ENCODE results near the gene PARP9.
"Not testable (repeated sequence)": the region's sequence is repeated elsewhere in the genome, so short reads cannot be mapped to it uniquely, and the experiment has no call there.

PARP9 gene

DNA sequence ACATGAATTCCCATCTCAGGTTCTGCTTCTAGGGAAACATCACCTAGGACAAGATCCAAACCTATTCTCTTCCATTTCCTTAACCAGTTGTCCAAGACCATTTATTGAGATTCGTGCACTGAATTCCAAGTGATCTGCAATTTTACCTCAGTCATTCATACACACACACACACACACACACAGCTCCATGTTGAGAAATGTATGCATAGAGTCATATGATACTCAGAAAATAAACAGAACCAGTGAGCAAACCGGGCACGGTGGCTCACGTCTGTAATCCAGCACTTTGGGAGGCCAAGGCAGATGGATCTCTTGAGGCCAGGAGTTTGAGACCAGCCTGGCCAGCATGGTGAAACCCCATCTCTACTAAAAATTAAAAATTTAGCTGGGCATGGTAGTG lies 43.2 kb downstream of the PARP9 start:
- DNase-seq (ENCODE audit: low read depth): no peak

DNA sequence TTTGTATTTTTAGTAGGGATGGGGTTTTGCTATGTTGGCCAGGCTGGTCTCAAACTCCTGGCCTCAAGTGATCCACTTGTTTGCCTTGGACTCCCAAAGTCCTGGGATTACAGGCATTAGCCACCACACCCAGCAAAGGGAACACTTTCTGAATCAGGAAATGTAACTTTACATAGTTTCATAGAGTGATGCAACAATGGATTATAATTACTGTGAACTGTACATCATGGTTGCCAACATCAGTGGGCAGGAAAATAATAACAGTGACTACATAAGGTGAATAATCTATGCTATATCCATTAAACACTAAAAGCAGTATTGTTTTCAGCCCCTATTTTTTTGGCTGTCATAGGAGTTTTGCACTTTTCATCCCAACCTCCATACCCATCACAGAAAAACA lies 44.4 kb downstream of the PARP9 start:
- no peak for DNase-seq (ENCODE audit: low read depth)

DNA sequence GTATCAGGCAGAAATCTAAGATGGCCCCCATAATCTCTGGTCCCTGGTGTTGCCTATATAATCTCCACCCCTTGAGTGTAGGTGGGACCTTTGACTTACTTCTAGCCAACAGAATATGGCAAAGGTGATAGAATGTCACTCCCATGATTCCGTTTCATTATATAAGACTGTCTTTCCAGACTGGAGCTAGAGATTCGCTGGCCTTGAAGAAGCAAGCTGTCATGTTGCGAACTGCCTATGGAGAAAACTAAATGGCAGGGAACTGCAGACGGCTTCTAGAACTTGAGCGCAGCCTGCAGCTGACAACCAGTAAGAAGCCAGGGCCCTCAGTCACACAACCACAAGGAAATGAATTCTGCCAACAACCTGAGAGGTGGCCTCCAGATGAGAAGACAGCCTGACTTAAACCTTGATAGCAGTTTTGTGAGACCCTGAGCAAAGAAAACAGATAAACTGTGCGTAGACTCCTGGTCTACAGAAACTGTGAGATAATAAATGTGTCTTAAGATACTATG lies 47.2 kb downstream of the PARP9 start:
- no peak for DNase-seq (ENCODE audit: low read depth)

DNA sequence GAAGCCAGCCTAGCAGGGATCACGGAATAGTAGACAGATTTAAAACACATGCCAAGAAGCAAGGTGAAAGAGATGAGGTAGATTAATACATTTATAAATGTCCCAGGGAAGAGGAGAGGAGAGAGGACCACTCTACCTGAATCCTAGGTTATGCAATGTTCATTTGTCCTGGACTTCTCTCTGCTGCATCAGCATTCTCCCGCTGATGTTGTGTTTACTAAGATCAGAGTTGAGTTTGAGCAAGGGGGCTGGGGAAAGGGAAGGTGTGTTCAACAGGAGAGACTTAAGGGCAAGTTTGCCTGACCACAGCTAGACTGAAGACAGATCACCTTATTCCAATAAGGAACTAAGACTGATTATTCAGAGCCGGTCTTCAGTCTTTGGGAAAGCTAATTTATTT lies 48.2 kb downstream of the PARP9 start:
- DNase-seq (ENCODE audit: low read depth): no peak

DNA sequence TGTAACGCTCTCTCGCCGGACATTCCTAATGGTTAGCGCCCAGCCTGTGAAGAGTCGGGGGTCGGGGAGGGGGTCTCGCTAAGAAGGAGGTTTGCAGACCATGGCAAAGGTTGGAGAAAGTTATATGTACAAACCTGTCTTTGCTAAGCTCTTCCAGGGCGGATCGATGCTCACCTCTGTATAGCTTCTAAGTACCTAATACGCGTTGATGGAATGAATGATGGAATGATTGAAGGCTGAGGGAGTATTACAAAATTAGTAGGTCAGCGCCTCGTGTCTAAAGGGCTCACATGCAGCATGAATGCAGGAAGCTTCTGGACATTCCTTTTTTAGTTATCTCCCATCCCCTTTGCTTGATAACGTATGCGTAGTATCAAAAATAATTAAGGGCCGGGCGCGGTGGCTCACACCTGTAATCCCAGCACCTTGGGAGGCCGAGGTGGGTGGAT lies 49.1 kb downstream of the PARP9 start:
- no peak for DNase-seq (ENCODE audit: low read depth)

DNA sequence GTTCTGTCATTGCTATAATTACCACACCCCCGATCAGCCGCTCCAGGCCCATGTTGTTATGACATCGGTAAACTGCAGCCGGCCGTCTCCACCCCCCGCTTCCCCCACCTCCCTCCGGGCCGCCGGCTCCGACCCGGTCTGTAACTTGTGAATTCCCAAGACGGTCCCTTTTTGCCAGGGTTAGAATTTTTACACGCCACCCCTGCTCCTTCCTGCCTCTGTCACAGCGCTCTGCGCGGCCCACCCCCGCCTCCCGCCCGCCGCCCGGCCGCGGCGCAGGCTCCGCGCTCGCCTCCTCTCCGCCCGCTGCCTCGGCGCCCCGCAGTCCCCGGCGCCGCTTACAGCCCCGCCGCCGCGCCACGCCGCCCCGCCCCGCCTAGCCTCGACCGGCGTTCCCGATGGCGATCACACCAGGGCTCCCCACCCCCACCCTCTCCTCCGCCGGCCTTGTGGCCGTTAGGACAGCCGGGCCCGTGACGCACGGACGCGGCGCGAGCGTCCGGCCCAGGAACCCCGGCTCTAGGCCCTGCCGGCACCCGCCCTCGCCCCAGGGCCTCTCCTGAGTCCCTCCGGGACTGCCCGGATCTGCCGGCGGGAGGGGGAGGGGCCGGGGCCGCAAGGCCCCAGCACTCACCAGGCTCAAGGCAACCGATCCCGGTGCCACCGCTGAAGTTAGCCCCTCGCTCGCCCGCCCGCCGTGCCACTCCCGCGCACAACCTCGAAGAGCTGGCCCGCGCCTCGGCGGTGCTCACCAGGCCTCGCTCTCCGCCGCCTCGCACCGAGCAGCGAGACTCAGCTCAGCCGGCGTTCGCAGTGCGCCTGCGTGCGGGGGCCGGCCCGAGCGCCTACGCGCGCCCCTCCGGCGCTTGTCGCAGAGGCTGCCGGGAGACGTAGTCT lies 49.7 kb downstream of the PARP9 start, which contains the start of gene KPNA1:
Gene KPNA1, minus strand, starts transcription at position 817 of the 897 bp plus-strand sequence. CDS start 18,374 bp downstream, outside the sequence.
- DNase-seq (ENCODE audit: low read depth): peak; percentile 75

DNA sequence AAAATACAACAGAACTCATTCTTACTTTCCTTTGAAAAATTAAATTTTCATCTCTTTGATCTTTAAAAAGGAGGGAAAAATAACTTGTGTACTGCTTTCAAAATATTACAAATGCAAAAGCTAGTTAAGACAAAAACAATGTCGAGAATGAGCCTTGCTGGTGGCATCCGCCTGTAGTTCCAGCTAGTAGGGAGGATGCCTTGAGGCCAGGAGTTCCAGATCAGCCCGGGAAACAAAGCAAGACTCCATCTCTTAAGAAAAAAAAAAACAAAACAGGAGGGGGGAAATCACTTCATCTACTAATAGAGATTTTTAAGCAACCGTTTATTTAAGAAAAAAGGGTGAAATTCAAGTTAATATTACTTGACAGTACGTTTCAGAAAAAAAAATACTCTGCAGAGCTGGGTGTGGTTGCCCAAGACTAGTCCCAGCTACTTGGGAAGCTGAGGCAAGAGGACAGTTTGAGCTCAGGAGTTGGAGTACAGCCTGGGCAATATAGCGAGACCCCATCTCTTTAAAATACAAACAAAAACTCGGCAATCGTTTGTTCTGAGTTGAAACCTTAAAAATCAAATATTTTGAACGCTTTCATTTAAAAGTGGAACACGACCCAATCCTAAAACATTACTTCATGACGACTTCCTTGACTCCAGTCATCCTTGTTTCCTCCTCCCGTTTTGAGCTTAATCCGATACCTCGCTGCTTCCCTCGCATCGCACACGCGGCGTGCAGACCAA lies 50.5 kb downstream of the PARP9 start:
- no peak for DNase-seq (ENCODE audit: low read depth)

DNA sequence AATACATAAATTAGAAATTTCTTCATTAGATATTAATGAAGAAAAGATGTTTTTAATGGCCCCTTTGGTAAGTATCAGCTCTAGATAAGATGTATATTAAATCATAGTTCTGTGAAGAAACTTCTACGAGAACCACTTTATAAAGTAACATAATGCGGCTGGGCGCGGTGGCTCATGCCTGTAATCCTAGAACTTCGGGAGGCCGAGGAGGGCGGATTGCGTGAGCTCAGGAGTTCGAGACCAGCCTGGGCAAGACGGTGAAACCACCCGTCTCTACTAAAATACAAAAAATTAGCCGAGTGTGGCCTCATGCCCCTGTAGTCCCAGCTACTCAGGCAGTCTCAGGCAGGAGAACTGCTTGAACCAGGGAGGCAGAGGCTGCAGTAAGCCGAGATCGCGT lies 51.8 kb downstream of the PARP9 start:
- DNase-seq (ENCODE audit: low read depth): no peak

DNA sequence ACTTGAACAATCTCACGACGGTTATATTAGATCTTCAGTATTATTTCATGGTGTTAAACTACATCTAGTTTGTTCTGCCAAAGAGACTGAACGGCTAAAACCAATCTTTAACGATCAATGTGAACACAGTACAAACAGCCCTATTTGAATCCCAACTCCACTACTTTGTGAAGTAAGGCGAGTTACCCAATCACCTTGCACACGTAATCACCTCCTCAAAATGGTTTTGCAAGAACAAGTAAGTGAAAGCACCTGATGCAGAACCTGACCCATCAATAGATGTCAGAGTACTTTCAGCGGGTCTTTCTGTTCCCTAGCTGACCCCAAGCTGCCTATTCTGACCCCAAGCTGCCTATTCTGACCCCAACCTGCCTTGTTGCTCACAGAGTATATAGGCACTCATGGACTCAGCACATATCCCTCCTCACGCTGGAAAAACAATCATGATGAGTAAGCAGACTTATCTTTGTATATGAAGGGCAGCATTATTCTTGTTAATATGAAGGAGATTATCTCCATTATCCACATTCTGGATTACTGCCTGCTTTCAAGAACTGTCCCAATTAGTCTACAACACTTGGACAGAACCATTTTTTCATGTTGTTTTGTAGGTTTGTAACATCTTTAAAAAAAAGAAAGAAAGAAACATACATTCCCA lies 53.1 kb downstream of the PARP9 start:
- DNase-seq (ENCODE audit: low read depth): no peak

DNA sequence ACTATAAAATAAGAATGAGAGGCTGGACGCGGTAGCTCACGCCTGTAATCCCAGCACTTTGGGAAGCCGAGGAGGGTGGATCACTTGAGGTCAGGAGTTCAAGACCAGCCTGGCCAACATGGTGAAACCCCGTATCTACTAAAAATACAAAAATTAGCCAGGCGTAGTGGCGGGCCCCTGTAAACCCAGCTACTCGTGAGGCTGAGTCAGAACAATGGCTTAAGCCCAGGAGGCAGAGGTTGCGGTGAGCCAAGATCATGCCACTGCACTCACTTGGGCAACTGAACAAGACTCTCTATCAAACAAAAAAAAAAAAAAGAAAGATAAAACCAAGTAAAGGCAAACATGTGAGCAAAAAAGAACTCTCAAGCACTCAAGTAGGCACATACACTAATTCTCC lies 55.2 kb downstream of the PARP9 start:
- not testable (repeated sequence) for DNase-seq (ENCODE audit: low read depth)

DNA sequence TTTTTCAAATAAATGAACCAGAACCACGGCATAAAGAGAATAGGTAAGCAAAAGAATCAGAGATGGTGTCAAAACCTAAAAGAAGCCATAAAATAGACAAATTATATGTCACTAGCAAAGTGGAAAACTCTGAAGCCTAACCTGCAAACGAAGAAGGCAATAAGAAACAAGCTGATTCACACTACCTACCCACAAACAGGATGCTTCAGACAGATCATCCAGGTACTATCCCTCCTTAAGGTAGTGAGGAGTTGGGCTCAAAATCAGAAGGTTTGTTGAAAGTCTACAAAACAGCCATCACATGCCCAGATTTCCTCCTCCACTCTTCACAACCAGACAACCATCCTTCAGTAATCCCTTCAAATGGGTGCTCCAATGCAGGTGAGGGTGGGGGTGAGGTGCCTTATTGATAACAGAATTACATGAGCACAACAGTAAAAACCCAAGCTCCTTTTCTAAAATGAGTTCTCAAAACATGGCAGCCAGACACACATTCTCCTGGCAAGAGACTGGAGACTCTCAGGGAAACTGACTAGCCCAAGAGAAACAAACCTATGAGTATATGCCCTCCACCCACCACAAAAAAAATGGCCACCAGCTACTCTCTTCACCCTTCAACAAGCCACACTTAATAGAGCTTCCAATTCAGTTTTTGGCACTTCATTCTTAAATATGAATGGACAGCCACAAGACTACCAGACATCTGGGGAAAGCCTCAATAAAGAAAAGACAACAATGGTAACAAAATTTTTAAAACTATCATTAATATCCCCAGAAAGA lies 55.8 kb downstream of the PARP9 start:
- DNase-seq (ENCODE audit: low read depth): no peak

DNA sequence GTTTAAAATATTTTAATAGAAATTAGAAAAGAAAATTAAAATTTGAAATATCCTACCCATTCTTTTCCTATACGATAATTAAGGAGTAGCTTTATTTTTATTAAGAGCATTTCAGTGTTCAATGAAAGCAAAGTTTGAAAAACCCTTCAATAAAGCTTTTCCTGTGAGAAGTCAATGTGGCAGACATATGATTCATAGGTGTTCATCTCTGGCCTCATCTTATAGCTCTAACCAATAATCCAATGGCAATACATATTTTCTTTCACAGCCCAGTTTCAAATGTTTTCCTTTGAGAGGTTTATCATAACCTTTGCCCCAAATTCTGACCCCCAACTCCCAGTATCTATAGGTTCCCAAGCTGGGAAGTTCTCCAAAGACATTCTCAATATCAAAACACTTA lies 57.6 kb downstream of the PARP9 start:
- DNase-seq (ENCODE audit: low read depth): no peak

DNA sequence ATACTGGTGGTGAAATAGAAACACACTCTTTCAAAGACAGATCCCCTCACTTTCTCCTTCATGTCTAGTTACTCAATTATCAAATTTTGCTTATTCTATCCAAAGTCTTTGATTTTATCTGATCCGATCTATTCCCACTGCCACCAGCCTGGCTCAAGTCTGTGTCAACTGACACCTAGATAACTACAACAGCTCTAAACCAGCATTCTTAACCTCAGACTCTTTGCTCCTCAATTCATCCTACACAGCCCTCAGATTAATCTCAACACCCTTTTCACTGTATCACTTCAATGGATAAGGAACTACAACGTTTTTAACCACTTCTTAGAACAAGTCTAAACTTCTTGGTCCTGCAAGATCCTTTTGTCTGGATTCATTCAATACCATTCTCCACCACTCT lies 58.4 kb downstream of the PARP9 start:
- DNase-seq (ENCODE audit: low read depth): no peak

DNA sequence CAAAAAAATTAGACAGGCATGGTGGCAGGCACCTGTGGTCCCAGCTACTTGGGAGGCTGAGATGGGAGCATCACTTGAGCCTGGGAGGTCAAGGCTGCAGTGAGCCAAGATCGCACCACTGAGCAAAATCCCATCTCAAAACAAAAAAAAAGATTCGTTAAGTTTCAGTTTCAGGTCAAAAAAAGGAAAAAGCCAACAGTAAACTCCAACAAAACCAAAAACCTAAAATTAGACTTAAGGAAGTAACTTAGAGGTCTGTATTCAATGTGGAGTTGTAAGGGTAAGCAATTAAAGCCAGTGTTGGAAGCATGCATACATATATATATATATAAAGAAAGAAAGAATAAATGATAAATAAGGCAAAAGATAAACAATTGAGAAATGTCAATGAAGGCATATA lies 61.2 kb downstream of the PARP9 start:
- no peak for DNase-seq (ENCODE audit: low read depth)

DNA sequence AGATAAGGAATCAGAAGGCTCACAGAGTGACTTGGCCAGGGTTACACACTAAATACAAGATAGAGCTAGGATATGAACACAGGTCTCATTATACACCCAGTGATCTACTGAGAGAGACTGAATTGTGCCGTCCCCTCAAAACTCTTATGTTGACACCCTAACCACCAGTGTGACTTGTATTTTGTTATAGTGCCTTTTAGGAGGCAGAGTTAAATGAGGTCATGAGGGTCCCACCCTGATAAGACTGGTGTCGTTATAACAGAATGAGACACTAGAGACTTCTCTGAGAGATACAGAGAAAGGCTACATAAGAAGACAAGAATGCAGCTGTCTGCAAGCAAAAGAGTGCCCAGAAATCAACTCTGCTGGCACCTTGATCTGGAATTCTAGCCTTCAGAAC lies 62.0 kb downstream of the PARP9 start:
- no peak for DNase-seq (ENCODE audit: low read depth)

DNA sequence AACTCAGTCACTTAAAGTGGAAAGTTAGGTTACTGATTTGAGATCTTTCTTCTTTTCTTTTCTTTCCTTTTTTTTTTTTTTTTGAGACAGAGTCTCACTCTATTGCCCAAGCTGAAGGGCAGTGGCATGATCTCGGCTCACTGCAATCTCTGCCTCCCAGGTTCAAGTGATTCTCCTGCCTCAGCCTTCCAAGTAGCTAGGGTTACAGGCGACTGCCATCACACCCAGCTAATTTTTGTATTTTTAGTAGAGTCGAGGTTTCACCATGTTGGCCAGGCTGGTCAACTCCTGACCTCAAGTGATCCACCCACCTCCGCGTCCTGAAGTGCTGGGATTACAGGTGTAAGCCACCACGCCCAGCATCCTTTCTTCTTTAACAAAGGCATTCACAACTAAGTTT lies 63.1 kb downstream of the PARP9 start:
- not testable (repeated sequence) for DNase-seq (ENCODE audit: low read depth)

DNA sequence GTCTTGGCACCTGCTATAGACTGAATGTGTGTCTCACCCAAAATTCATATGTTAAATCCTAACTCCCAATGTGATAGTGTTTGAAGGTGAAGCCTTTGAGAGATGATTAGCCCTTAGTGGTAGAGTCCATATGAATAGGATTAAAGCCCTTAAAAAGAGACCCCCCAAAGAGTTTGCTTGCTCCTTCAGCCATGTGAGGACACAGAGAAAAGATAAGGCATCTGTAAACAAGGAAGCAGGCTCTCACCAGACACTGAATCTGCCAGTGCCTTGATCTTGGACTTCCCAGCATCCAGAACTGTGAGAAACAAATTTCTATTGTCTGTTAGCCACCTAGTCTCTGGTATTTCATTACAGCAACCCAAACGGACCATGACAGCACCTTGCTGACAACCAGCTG lies 65.9 kb downstream of the PARP9 start:
- DNase-seq (ENCODE audit: low read depth): no peak

DNA sequence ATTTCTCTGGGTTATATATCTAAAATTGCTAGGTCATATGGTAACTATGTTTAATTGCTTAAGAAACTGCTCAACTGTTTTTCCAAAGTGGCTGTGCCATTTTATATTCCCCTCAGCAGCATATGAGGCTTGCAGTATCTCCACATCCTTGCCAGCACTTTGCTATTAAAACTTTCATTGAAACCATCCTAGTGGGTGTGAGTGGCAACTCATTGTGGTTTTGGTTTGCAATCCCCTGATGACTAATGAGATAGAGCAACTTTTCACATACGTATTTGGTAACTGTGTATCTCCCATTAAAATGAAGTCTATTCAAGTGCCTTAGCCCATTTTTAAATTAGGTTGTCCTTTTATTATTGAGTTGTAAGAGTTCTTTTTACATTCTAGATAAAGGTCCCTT lies 66.7 kb downstream of the PARP9 start:
- DNase-seq (ENCODE audit: low read depth): peak; percentile 84

DNA sequence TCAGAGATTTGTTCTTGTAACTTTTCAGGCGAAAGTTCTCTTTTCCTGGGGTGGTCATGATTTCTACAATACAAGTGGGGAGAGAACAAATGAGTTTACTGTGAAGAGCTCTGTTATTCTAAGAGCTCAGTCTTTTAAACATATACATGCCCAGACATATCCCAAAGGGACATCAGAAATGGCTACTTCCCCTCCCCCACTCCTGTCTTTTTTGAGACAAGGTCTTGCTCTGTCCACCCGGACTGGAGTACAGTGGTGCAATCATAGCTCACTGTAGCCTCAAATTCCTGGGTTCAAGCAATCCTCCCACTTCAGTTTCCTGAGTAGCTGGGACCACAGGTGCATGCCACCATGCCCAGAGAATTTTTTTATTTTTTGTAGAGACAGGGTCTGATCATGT lies 67.6 kb downstream of the PARP9 start:
- DNase-seq (ENCODE audit: low read depth): no peak

DNA sequence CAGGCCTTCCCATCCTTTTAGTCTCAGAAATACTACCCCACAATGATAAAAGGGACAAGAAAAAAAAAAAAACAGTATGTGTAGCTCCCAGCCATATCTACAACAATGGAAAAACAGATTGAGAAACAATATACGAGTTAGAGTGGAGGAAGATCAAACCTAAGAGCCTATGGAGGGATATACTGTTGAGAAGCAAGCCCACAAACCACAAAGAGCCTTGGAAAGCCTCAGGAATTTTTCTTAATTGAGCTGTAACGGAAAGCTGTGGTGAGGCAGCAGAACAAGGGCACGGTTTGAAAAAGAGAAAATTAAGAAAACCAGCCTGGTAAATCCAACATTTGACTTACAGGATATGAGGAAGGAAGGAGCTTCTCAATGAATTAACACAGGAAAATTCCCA lies 70.8 kb downstream of the PARP9 start:
- peak; percentile 24 for DNase-seq (ENCODE audit: low read depth)

DNA sequence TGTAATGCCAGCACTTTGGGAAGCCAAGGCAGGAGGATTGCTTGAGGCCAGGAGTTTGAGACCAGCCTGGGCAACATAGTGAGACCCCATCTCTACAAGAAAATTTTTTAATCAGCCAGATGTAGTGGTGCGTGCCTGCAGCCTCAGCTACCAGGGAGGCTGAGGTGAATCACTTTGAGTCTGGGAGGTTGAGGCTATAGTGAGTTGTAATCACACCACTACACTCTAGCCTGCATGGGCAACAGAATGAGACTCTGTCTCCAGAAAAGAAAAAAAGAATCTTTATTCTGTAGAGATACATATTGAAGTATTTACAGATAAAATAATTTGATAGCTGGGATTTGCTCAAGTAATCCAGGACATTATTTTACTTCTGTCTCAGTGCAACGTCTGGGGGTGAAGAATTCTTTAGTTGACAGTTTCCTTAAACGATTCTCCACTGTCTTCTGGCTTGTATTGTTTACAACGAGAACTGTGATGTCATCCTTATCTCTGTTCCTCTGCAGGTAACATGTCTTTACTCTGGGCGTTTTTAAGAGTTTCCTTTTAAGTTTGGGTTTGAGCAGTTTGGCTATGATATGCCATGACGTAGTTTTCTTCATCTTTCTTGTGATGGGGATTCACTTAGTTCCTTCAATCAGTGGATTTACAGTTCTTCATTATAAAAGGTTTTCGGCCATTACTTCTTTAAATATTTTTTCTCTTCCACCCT lies 75.7 kb downstream of the PARP9 start:
- no peak for DNase-seq (ENCODE audit: low read depth)

All from GM04504 (cell line).